Breast epithelium (tissue), 3 donors: ENCODE measurements around the gene THOC6.

Experiments
- POLR2A ChIP-seq: fragments of 450-650 bp; IDR thresholded peaks from one replicate; pipeline ENCODE4 v1.6.1; 2016; ENCODE audit warnings: antibody characterized with exemption, mild to moderate bottlenecking, moderate library complexity
- POLR2AphosphoS5 ChIP-seq, 3 donors: sonication (generic); formaldehyde crosslinking; IDR thresholded peaks; one replicate each; pipeline ENCODE4 v1.6.1; 2017; ENCODE audit warnings: antibody characterized with exemption in 3 of 3
- TF ChIP-seq, protein P1 (sequence below), 3 donors: fragments of 450-650 bp; IDR thresholded peaks; one replicate each; pipeline ENCODE4 v1.5.1; 2016 to 2017; ENCODE audit warnings: antibody characterized with exemption in 3 of 3, mild to moderate bottlenecking in 3 of 3, moderate library complexity in 3 of 3

DNA sequence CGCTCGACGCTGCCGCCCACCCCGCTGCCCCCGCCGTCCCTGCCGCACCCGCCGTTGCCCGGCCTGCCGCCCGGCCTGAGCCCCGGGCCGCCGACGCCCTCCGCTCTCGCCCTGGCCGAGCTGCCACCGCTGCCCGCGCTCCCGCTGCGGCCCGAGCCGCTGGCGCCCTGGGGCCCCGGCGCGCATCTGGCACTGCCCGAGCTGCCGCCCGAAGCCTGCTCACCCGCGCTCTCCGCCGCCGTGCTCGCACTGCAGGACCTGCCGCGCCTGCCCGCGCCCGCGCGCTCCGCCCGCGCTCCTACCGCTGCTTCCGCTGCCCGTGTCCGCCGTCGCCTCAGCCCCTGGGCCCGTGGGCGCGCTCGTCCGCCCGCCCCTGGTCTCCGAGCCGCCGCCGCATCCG, 19.5 kb upstream of the THOC6 start:
- TF ChIP-seq, protein P1, sequence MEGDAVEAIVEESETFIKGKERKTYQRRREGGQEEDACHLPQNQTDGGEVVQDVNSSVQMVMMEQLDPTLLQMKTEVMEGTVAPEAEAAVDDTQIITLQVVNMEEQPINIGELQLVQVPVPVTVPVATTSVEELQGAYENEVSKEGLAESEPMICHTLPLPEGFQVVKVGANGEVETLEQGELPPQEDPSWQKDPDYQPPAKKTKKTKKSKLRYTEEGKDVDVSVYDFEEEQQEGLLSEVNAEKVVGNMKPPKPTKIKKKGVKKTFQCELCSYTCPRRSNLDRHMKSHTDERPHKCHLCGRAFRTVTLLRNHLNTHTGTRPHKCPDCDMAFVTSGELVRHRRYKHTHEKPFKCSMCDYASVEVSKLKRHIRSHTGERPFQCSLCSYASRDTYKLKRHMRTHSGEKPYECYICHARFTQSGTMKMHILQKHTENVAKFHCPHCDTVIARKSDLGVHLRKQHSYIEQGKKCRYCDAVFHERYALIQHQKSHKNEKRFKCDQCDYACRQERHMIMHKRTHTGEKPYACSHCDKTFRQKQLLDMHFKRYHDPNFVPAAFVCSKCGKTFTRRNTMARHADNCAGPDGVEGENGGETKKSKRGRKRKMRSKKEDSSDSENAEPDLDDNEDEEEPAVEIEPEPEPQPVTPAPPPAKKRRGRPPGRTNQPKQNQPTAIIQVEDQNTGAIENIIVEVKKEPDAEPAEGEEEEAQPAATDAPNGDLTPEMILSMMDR (IDR thresholded peaks at IDR 0.05): no peak
- TF ChIP-seq POLR2AphosphoS5 (IDR thresholded peaks at IDR 0.05) (no peak), POLR2A (no peak)
